C4-2B (cell line): Measurements from ENCODE around the gene CALHM6.

Experiments
- ZFX ChIP-seq: fragments of 450-650 bp; IDR thresholded peaks from 2 replicates; pipeline ENCODE4 v1.6.1; 2017
- TF ChIP-seq, protein P1 (sequence below): fragments of 450-650 bp; conservative IDR thresholded peaks from 2 replicates; pipeline ENCODE4 v1.5.1; 2017; ENCODE audit warnings: mild to moderate bottlenecking

DNA sequence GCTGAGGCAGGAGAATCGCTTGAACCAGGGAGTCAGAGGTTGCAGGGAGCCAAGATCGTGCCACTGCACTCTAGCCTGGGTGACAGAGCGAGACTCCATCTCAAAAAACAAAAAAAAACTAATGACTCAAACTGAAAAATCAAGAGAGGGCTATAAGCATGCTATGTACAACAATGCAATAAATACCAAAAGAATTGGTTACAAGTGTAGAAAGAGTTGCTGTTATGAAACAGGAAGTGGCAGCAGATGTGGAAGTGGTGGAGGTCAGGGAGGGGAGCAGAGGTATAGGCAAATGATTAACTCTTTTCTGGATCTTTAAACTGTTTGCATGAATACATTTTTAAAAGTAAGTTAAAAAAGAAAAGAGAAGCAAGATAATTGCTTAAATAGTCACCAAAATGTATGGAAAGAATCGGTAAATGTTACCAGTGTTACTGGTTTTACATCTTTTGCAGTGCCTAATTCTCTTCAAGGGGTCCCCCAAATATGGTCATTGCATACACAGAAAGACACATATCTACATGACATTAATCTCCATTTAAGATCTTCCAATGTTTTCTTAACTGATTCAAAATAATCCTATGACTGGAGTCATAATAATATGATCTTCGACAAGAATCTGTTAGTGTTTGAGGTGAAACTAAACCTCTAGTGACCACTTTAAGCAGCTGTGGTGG lies 15.0 kb downstream of the CALHM6 start:
- TF ChIP-seq, protein P1, sequence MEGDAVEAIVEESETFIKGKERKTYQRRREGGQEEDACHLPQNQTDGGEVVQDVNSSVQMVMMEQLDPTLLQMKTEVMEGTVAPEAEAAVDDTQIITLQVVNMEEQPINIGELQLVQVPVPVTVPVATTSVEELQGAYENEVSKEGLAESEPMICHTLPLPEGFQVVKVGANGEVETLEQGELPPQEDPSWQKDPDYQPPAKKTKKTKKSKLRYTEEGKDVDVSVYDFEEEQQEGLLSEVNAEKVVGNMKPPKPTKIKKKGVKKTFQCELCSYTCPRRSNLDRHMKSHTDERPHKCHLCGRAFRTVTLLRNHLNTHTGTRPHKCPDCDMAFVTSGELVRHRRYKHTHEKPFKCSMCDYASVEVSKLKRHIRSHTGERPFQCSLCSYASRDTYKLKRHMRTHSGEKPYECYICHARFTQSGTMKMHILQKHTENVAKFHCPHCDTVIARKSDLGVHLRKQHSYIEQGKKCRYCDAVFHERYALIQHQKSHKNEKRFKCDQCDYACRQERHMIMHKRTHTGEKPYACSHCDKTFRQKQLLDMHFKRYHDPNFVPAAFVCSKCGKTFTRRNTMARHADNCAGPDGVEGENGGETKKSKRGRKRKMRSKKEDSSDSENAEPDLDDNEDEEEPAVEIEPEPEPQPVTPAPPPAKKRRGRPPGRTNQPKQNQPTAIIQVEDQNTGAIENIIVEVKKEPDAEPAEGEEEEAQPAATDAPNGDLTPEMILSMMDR = no peak
- no peak for TF ChIP-seq ZFX
